GM18498 (cell line): Measurements from ENCODE around the gene KRT36.

Experiments used
- ATAC-seq: cut with Tn5 transposase; IDR thresholded peaks from one replicate; pipeline ENCODE4 v1.9.1; 2021; ENCODE audit warnings: mild to moderate bottlenecking, moderate library complexity; ENCODE audit not compliant: unreplicated experiment

KRT36 gene

GRCh38 chr17:41522301-41523224 is 32.9 kb upstream of the KRT36 start:
- no peak for ATAC-seq

- ATAC-seq, result no peak
Measured at GRCh38 chr17:41521574-41522261, 32.0 kb upstream of the KRT36 start.

- no peak for ATAC-seq
Measured at GRCh38 chr17:41520821-41521521, 31.3 kb upstream of the KRT36 start.

GRCh38 chr17:41519501-41520224 is 30.0 kb upstream of the KRT36 start:
- ATAC-seq, result no peak

- no peak for ATAC-seq
Measured at GRCh38 chr17:41518789-41519449, 29.2 kb upstream of the KRT36 start, which contains the start of gene KRT15. Gene KRT15 (minus strand): TSS chr17:41518890. CDS start chr17:41518827, 63 bp downstream.

- no peak for ATAC-seq
Measured at GRCh38 chr17:41518031-41518430, 28.3 kb upstream of the KRT36 start.

GRCh38 chr17:41516830-41517283 is 27.1 kb upstream of the KRT36 start:
- ATAC-seq, result no peak

- ATAC-seq, result no peak
Measured at GRCh38 chr17:41516147-41516829, 26.6 kb upstream of the KRT36 start.

- ATAC-seq, result no peak
Measured at GRCh38 chr17:41513168-41513547, 23.4 kb upstream of the KRT36 start.

GRCh38 chr17:41512546-41513167 is 22.9 kb upstream of the KRT36 start:
- no peak for ATAC-seq

- no peak for ATAC-seq
Measured at GRCh38 chr17:41511716-41512115, 22.0 kb upstream of the KRT36 start.

GRCh38 chr17:41511116-41511515 is 21.4 kb upstream of the KRT36 start:
- ATAC-seq, result no peak

- no peak for ATAC-seq
Measured at GRCh38 chr17:41510251-41511065, 20.7 kb upstream of the KRT36 start.

- no peak for ATAC-seq
Measured at GRCh38 chr17:41507315-41507880, 17.7 kb upstream of the KRT36 start.

- ATAC-seq, result no peak
Measured at GRCh38 chr17:41505809-41506767, 16.4 kb upstream of the KRT36 start.

GRCh38 chr17:41505007-41505808 is 15.5 kb upstream of the KRT36 start, which contains the start of gene KRT13:
Gene KRT13 (minus strand): TSS chr17:41505612. CDS start chr17:41505550, 62 bp downstream.
- no peak for ATAC-seq
